BLaER1 (cell line): ENCODE data around the gene GAD2.
"Not testable (repeated sequence)": the region's sequence is repeated elsewhere in the genome, so short reads cannot be mapped to it uniquely, and the experiment has no call there.

Experiments used
- H3K27ac ChIP-seq: shearing (Covaris generic); formaldehyde crosslinking; 2 replicates; pipeline ENCODE4 v1.8.1; 2022
- H3K27me3 ChIP-seq: shearing (Covaris generic); formaldehyde crosslinking; 2 replicates; pipeline ENCODE4 v1.8.1; 2022
- H3K36me3 ChIP-seq: shearing (Covaris generic); formaldehyde crosslinking; 2 replicates; pipeline ENCODE4 v1.8.1; 2022
- H3K4me1 ChIP-seq: shearing (Covaris generic); formaldehyde crosslinking; 2 replicates; pipeline ENCODE4 v1.8.1; 2022
- H3K4me2 ChIP-seq: shearing (Covaris generic); formaldehyde crosslinking; 2 replicates; pipeline ENCODE4 v1.8.1; 2022
- H3K4me3 ChIP-seq: shearing (Covaris generic); formaldehyde crosslinking; 2 replicates; pipeline ENCODE4 v1.8.1; 2022
- H3K9ac ChIP-seq: shearing (Covaris generic); formaldehyde crosslinking; 2 replicates; pipeline ENCODE4 v1.8.1; 2022
- H3K9me3 ChIP-seq: shearing (Covaris generic); formaldehyde crosslinking; 2 replicates; pipeline ENCODE4 v1.8.1; 2022
- H4K20me1 ChIP-seq: shearing (Covaris generic); formaldehyde crosslinking; 2 replicates; pipeline ENCODE4 v1.8.1; 2022
- Cebpa-rat ChIP-seq: shearing (Covaris generic); IDR thresholded peaks from 2 replicates; pipeline ENCODE4 v1.8.1; 2022

GAD2 gene

GRCh38 chr10:26335574-26336093 is 119.1 kb downstream of the GAD2 start:
- peak overlapping the region; percentile 74 for H3K4me2 ChIP-seq
- TF ChIP-seq Cebpa-rat: no peak
- H3K9me3 ChIP-seq: peaks cover 9% of the 10 kb centered on the region
- peak overlapping the region; percentile 59 for H3K4me3 ChIP-seq
- H3K36me3 ChIP-seq: no peaks in the 10 kb centered on the region
- peak overlapping the region; percentile 8; the same call in 1 of the 2 replicates for H3K9ac ChIP-seq
- H4K20me1 ChIP-seq: no peaks in the 10 kb centered on the region
- no peaks in the 10 kb centered on the region for H3K27me3 ChIP-seq
- H3K4me1 ChIP-seq: peaks cover 11% of the 10 kb centered on the region
- no peak overlapping the region for H3K27ac ChIP-seq

- H3K4me2 ChIP-seq: no peak overlapping the region
- TF ChIP-seq Cebpa-rat: no peak
- H3K4me1 ChIP-seq: peaks cover 11% of the 10 kb centered on the region
Observed at GRCh38 chr10:26336979-26337378, 120.4 kb downstream of the GAD2 start.

GRCh38 chr10:26341701-26342100 is 125.1 kb downstream of the GAD2 start:
- Histone ChIP-seq H3K27me3 (no peaks in the 10 kb centered on the region), H3K36me3 (no peaks in the 10 kb centered on the region), H3K9me3 (no peaks in the 10 kb centered on the region)

More at GRCh38 chr10:26336979-26337378, 120.4 kb downstream of the GAD2 start:
- no peaks in the 10 kb centered on the region for H3K27me3 ChIP-seq
- no peaks in the 10 kb centered on the region for H4K20me1 ChIP-seq
- H3K9ac ChIP-seq: no peak overlapping the region
- H3K9me3 ChIP-seq: peaks cover 9% of the 10 kb centered on the region
- no peak overlapping the region for H3K4me3 ChIP-seq
- H3K27ac ChIP-seq: no peak overlapping the region
- H3K36me3 ChIP-seq: no peaks in the 10 kb centered on the region

GRCh38 chr10:26348821-26349417 is 132.3 kb downstream of the GAD2 start:
- H4K20me1 ChIP-seq, H3K9ac ChIP-seq, H3K27ac ChIP-seq, H3K27me3 ChIP-seq, H3K4me1 ChIP-seq, H3K36me3 ChIP-seq, H3K4me2 ChIP-seq, H3K4me3 ChIP-seq: not testable (repeated sequence)
- H3K9me3 ChIP-seq: peaks cover 14% of the 10 kb centered on the region; the same call in 1 of the 2 replicates

More at GRCh38 chr10:26341701-26342100, 125.1 kb downstream of the GAD2 start:
- Histone ChIP-seq H3K9ac (no peak overlapping the region), H3K27ac (no peak overlapping the region), H4K20me1 (no peaks in the 10 kb centered on the region), H3K4me3 (no peak overlapping the region), H3K4me2 (no peak overlapping the region), H3K4me1 (no peaks in the 10 kb centered on the region)
- TF ChIP-seq Cebpa-rat: no peak
